GM21786 (cell line): Measurements from ENCODE around the gene SEPTIN5.

Experiments used
- ATAC-seq: cut with Tn5 transposase; IDR thresholded peaks from one replicate; pipeline ENCODE4 v1.9.1; 2021; ENCODE audit not compliant: unreplicated experiment

Gene SEPTIN5

DNA sequence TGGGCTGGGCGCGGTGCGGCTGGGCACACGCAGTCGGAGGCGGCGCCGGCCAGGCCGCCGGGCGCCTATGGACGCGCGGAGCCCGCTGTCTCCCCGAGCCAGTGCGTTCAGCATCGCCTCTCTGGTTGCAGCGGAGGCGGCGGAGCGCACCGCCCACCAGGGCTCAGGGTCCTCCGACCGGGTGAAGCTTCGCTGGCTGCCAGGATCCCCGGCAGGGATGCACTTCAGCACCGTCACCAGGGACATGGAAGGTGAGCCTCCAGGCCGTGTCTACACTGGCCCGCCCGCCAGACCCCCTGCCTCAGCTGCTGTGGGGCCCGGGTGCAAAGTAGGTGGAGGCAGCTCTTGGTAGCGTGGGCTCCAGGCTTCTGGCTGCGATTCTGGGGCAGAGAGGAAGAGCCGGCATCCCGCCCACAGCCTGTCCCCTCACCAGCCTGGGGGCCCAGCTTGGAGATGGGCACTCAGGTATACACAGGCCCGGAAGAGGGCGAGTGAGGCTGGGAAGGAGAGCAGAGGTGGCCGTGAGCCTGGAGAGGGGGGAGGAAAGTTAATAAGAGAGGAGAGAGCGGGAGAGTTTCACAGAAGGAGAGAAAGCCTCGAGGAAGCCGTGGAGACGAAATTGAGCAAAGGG is 45.2 kb downstream of the SEPTIN5 start:
- ATAC-seq: no peak

DNA sequence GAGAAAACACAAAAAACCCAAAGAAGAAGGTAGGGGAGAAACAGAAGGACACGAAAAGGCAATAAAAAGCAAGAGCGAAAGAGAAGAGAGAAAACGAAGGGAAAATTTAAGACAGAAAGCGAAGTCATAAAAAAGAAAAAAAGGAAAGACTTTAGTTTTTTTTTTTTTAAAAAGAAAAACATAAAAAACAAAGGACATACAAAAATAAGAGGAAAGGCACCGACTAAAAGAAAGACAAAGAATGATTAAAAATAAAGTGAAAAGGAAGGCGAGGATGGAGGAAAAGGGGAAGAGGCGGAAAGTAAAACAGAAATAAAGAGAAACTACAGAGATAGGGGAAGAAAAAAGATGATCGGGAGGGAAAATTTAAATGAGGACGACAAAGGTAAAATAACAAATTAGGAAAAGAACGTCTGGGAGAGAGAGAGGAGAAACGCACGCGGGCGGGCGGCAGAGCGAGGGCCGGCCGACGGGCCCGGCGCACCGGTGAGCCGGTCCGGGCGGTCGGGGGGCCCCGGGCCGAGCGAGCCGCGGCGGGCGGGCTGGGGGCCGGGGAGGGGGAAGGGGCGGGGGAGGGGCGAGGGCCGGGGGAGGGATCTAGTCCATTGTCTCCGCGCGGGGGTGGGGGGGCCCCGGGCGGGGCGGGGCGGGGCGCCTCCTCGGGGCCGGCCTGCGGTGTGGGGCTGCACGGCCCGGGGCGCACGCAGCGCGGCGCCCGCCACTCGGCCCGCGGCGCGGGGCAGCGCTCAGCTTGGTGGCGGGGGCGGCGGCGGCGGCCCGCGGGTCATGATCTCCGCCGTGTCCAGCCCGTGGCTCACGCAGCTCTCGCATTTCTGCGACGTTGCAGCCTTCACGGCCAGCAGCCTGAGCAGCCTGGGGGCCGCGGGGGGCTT is 46.0 kb downstream of the SEPTIN5 start, which contains the start of gene TBX1:
TSS of gene TBX1 (plus strand) at position 721 of the 893 bp plus-strand sequence. CDS start at position 787, 66 bp downstream.
- no peak for ATAC-seq

DNA sequence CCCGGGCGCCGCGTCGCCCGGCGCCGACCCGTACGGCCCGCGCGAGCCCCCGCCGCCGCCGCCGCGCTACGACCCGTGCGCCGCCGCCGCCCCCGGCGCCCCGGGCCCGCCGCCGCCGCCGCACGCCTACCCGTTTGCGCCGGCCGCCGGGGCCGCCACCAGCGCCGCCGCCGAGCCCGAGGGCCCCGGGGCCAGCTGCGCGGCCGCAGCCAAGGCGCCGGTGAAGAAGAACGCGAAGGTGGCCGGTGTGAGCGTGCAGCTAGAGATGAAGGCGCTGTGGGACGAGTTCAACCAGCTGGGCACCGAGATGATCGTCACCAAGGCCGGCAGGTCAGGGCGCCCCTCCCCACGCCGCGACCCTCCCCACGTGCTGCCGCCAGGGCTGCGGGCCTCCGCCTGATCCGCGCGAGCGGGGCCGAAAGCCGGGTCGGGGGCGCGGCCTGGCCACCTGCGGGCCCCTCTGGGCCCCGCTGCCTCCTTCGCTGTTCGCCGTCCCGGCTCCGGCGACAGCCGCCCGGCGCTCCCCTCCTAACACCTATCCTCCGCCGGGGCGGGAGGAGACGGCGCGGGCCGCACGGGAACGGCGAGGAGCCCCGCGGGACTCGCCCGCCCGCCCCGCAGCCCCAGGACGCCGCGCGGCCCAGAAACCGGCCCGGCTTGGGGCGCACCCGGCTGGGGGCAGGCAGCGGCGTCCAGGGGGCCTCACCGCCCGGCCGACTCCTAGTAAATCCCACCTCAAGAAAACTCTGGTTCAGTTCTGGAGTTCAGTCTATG is 46.8 kb downstream of the SEPTIN5 start:
- no peak for ATAC-seq

DNA sequence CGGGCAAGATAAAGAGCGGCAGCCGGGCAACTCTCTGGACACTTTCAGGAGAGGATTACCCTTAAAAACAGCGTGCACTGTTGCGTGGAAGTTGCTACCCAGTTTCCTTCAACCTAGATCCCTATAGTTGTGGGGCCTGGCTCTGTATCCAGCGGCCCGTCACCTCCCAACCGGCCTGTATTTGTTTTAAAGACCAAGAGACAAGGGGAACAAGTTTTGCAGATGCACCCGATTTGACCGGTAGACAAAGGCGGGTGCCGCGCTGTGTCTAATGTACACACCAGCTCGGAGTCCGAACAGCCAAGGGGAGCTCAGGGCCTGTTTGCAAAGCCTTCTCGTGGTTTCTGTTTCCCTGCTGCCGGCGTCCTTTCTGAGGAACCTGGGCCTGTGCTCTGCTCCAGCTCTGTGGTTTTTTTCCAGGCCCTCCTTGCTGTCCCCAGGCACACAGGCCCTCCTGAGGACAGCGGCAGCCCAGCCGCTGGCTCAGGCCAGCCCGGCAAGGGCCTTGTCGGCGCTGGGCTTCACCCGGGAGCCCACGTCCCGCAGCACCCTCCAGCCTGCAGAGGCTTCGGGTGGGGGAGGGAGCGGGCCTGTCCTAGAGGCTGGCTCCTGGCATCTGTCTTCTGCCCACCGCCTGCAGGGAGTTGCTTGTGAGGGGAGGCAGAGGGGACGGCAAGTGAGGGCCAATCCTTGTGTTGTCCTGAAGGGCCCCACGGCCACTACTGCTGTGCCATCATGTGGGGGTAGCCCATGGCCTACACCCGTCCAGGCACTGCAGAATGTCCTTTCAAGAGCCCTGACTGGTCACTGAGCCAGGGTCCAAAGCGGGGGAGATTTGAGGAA is 47.6 kb downstream of the SEPTIN5 start:
- no peak for ATAC-seq

DNA sequence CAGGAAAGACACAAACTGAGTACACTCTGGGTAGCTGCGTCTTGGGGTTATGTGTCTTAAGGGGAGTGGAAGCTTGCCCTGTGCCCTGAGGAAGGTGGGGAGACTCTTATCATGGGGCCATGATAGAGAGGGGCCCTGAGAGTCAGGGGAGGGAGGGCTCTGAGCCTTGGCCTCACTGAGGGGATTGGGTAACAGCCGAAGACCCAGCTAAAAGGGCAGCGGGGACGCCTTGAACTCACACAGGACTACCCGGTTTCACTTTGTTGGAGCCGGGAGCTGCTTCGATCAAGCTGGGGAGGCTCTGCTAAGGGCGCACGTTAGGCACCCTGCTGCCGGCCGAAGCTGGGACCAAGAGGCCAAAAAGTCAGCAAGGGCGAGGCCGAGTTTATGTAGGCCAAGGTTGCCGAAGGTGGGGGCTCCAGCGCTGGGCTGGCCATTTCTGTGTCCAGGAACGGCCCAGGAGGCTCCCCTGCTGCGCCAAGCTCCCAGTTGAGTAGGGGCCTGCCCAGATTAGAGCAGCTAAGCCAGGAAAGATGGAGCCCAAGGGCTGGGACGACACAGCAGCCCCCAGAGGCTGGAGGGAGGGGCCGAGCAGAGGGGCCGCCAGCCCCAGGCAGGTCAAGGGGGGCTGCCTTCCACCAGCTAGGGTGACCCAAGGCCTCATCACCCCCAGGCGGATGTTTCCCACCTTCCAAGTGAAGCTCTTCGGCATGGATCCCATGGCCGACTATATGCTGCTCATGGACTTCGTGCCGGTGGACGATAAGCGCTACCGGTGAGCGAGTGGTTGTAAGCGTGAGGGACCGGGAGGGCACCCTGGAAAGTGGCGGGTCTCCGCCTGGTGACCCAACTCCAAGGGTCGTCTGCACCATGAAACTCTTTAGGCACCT is 48.5 kb downstream of the SEPTIN5 start:
- ATAC-seq: no peak

DNA sequence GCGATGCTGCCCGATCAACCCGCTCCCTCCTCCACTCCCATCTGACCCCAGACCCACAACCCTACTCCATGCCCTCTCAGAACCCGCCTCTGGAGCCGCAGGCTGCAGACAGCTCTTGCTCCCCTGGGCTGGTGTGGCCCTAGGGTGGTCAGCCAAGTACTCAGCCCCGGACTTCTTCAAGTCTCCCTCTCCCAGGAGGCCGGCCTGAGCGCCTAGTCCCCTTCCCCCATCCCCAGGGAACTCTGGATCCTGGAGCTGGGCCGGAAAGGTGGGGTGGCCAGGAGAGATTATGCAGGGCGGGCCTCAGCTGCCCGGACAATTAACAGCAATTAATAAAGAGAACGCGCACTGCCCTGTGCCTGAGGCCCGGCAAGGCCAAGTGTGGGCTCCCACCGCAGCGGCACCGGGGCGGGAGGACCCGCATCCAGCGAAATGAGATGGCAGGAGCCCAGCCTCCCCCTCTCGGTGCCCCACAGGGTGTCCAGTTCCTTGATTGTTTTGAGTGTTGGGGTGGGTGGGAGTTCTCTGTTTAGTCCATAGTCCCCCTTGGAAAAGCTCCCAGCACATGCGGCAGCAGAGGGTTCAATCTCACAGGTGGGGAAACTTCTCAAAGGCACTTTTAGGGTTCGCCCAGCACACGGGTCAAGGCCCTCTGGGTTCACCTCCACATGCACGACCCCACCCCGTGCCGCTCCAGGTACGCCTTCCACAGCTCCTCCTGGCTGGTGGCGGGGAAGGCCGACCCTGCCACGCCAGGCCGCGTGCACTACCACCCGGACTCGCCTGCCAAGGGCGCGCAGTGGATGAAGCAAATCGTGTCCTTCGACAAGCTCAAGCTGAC is 49.4 kb downstream of the SEPTIN5 start:
- no peak for ATAC-seq

DNA sequence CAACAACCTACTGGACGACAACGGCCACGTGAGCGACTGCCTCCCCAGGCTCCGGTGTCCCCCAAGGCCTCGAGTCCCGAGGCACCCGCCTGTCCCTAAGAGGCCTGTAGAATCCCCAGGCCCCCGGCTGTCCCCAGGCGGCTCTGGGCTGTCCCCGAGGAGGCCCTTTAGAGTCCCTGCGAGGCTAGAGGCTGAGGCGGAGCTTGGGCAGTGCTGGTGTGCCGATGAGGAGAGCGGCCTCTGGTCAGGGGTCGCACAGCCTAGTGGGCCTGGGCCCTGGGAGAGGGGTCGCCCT is 49.9 kb downstream of the SEPTIN5 start:
- no peak for ATAC-seq

DNA sequence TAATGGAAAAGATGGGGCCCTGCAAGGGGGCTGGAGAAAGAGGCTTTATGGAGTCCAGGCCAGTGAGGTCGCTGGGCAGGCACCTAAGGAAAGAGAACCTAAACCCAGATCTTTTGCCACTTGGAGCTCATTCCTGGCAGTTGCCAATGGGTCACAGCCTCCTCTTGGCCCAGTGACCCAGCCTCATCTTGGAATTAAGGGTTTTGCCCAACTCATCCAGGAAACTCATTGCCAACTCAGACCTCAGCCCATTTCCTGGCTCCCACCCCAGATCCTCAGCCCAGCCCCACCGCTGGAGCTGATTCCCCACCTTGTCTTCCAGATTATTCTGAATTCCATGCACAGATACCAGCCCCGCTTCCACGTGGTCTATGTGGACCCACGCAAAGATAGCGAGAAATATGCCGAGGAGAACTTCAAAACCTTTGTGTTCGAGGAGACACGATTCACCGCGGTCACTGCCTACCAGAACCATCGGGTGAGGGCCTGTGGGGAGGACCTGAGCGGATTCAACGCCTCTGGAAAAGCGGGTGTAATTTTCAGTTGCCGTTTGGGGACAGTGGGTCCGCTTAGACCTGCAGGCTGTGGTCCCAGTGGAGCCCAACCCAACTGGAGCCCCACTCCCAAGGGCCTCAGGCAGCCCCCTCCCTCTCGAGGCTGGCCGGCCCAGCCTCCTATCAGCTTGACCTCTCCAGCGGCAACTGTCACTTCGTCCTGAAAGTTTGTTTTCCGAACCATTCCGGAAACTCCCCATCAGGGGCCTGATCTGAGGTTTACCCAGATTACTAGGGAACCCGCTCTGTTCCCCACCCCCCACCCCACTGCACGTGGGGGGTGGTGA is 50.6 kb downstream of the SEPTIN5 start:
- no peak for ATAC-seq

DNA sequence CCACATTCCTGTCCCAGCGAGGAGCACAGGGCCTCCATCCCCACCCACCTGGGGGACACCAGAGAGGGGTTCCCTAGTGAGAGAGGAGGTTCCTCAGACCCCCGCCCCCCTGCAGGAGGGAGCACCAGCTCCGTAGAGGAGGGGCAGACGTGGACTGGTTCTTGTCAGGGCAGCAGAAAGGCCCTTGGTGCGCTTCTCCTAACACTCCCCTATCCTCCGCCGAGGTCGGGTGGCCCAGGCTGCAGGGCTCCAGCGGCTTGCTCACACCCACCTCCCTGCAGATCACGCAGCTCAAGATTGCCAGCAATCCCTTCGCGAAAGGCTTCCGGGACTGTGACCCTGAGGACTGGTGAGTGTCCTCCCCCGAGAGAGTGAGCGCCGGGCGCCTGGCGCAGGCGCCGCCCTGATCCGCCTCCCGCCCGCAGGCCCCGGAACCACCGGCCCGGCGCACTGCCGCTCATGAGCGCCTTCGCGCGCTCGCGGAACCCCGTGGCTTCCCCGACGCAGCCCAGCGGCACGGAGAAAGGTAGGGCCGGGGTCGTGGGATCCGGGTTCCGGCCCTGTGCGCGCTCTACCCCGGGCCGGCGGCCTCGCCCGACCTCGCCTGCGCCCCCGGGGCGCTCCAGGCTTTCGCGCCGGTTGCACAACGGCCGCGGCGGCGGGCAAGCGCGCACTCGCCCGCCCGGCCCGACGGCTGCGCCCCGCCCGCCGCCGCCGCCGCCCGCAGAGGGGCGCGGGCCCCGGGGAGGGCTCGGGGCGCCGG is 51.4 kb downstream of the SEPTIN5 start:
- ATAC-seq: no peak

DNA sequence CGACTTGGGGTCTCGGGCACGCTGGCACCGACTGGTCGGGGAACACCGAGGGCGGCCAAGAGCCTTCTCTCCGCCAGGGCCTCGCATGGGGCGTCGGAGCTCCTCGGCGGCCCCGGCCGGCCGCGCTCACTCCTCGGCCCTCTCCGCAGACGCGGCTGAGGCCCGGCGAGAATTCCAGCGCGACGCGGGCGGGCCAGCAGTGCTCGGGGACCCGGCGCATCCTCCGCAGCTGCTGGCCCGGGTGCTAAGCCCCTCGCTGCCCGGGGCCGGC is 51.9 kb downstream of the SEPTIN5 start:
- ATAC-seq: no peak

DNA sequence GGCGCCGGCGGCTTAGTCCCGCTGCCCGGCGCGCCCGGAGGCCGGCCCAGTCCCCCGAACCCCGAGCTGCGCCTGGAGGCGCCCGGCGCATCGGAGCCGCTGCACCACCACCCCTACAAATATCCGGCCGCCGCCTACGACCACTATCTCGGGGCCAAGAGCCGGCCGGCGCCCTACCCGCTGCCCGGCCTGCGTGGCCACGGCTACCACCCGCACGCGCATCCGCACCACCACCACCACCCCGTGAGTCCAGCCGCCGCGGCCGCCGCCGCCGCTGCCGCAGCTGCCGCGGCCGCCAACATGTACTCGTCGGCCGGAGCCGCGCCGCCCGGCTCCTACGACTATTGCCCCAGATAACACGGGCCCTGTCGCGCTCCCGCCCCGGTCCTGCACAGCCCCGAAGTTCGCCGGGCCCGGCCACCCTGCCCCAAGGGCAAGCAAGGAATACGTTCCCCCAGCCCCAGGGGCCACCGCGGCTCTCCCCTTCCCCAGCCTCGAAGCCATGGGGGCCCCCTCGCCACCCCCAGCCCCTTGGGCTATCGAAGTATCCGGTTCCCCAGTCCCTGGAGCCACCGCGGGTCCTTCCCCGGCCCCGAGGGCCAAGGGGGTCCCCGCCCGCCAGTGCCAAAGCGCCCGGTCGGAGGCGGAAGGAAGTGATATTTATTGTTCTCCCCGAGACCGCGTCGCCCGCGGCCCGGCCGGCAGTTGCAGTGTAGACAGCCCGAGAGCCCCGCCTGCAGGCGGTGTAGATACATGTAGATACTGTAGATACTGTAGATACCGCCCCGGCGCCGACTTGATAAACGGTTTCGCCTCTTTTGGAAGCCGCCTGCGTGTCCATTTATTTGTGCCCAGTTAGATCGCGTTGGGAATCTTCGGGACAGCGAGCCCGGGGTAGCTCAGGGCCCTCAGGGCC is 52.5 kb downstream of the SEPTIN5 start:
- no peak for ATAC-seq

DNA sequence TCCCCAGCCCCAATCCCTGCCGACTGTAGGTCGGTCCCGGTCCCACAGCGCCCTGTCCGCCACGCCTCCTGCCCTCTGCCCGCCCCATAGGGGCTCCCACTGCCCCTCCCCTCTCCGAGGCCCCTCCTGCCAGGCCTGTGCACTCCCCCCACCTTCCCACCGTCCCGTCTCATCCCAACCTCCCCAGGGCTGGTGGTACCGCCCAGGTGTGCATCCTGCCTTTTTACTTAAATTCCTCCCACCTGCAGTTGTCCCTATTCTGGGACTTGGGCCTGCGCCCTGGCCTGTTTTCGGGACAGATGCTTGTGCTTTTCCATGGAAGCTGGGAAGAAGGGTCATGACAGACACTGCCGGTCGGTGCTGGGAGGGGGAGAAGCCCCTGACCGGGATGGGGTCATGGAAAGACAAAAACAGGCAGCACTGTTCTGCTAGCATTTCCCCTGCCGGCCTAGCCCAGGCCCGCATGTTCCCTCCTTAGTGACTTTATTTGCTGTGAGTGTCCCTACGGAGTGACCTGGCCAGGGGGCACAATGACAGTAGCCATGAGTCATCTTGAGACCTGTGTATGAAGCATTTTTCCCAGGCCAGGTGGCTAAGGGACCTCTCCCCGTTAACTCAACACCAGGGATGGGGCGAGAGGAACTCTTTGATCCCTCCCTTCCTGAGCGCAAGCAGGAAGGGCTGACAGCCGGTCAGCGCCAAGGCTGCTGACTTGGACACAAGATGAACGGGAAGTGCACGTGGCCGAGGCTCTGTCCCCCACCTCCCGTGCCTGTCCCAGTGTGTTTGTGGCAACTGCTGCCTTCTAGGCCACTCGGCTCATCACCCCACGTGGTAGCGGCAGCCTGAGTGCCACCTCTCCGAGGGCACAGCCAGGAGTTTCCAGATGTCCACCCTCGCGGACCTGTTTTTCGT is 53.4 kb downstream of the SEPTIN5 start:
- ATAC-seq: no peak

DNA sequence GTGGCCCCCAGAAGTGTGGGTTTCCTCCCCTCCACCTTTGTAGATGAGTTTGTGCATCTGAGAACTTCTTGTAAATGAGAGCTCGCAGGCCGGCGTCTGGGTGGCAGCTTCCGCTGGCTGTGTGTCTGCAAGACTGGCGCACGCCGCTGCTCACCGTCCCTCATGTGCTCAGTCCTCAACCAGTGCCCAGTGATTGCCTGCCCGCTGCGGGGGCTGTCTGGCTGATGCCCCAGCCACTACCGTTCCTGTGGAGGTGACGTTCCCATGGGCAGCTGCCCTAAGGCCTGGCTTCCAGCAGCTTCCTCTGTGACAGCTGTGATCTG is 55.1 kb downstream of the SEPTIN5 start:
- ATAC-seq: no peak

DNA sequence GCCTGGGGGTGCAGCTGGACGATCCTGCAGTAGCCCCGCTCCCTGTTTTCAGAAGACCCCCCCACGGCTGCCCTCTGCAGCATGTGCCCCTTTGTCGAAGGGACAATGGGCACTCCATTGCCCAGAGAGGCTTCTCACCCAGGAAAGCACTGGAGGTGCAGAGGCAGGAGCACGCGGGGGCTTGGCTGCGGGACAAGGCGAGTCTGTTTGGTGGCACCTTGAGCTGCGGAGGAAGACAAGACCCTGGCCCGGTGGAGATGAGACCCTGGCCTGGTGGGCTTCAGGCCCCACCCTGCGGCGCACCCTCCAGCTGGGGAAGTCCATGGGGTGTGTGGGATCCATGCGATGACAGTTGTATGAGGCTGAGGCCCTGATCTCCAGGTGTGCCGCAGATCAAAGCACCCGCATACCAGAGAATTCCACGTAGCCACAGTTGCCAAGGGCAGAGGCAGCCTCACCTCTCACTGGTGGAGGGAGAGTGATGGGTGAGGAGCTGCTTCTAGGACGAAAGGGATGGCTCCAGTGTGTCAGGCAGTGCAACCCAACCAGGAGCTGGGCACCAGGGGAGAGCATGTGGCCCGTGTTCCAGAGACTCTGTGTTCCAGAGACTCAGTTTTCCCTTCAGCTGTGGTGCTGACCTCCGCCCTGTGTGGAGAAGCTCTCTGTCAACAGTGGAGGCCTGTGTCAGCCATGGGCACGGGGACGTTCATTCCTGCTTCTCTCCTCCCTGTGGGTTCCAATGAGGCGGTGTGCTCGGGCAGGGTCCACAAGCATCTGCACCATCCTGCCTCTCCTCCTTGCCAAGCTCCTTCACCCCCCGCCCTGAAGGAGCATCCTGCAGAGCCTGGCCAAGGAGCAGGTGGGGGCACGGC is 56.3 kb downstream of the SEPTIN5 start:
- ATAC-seq: no peak

DNA sequence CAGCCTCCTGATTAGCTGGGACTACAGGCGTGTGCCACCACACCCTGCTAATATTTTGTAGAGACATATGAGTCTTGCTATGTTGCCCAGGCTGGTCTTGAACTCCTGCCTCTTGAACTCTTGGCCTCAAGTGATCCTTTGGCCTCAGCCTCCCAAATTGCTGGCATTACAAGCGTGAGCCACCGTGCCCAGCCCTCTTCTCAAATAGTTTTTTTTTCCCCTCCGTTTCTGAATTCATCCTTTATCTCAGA is 58.0 kb downstream of the SEPTIN5 start:
- ATAC-seq: no peak
